GM12874 (cell line): ENCODE measurements around the gene PRKAG2.

Experiments used
- TF ChIP-seq, protein P1 (sequence below): IDR thresholded peaks from 2 replicates; pipeline ENCODE4 v1.5.1; 2011; ENCODE audit warnings: low read depth, mild to moderate bottlenecking, control low read depth, low read length, moderate library complexity; ENCODE audit not compliant: insufficient read depth

PRKAG2 gene

DNA sequence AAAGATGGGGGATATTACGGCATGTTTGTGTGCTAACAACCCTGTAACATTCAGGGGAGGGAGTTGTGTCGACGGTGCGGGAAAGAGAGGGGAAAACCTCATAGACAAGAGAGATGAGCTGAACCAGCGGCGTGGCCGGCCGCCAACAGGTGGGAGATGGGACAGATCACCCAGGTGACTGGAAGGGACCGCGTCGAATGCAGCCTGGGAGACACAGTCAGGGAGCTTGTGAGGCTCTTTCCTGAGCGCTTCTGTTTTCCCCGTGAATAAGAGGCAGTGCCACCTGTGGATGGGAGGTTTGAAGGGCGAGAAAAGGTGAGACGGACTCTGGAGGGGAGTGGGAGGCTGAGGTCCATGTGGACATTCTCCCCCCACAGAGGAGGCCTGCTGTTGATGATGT lies 9.9 kb upstream of the PRKAG2 start:
- TF ChIP-seq, protein P1, sequence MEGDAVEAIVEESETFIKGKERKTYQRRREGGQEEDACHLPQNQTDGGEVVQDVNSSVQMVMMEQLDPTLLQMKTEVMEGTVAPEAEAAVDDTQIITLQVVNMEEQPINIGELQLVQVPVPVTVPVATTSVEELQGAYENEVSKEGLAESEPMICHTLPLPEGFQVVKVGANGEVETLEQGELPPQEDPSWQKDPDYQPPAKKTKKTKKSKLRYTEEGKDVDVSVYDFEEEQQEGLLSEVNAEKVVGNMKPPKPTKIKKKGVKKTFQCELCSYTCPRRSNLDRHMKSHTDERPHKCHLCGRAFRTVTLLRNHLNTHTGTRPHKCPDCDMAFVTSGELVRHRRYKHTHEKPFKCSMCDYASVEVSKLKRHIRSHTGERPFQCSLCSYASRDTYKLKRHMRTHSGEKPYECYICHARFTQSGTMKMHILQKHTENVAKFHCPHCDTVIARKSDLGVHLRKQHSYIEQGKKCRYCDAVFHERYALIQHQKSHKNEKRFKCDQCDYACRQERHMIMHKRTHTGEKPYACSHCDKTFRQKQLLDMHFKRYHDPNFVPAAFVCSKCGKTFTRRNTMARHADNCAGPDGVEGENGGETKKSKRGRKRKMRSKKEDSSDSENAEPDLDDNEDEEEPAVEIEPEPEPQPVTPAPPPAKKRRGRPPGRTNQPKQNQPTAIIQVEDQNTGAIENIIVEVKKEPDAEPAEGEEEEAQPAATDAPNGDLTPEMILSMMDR: no peak

DNA sequence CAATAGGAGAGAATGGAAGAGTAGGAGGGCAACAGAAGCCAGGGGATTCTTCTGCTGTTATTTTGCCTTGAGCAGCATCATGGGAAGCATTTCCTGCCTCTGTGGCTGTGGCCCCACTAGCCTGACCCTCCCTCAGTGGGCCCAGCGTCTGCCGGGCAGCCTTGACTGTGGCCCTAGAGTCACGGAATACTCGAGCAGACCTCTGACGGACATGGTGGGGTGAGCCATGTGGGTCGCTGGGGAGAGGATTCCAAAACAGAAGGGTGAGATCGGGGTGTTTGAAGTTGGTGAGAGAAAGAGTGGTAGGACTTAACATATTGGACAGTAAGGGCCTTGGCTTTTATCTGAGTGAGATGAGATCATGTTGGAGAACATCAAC lies 8.3 kb upstream of the PRKAG2 start:
- TF ChIP-seq, protein P1: no peak

DNA sequence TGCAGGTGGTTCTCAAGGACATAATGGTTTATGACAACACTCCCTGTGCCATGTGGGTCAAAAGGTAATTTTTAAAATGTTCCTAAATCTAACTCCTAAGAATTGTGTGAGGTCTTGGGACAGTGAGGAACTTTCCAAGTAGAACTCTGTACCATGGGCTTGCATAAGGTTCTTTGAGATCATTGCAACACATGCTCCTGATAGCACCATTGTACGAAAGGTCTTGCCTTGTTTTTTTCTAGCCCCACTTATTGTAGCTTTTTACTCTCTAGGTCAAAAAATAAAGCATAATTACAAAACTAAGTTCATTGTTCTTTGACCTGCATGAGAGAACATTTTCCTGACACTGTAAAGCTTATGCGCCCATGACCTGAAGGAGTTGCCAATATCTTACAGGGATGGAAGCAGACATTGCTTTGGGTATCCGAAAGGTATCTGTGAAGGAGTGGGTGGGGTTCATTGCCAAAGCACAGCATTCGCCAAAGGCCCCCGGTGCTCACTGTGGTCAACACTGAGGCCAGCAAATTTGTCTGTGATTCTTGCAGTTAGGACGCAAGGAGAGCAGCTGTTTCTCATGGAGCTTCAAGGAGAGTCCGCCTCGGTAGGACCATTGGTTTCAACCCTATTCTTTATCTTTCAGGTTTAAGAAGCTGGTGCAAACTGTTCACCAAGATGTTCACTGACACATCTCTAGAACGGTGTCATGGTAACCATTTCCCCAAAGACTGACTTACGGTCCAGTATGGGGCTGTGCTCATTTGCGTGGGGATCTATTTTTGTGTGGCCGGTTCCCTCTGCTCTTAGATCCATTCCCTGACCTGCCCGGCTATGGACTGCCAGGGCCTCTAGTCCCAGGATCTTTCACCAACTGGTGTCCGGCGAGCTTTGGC lies 7.6 kb upstream of the PRKAG2 start:
- TF ChIP-seq, protein P1: no peak

DNA sequence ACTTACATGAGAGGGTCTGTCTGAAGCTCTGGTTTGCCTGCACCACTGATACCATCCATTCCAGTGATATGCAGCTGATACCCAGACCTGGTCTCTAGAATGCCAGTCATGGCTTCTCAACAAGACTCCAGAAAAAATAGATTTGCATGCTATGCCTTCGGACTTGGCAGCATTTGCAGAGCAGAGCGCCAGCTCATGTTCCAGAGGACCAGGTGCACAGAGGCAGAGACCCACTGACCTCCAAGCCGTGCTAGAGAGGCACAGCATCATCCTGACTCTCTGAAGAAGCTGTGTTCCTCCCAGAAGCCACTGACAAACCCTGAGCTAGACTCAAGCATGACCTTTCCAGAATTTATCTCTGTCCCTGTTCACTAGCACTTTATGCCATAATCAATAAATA lies 6.9 kb upstream of the PRKAG2 start:
- TF ChIP-seq, protein P1: no peak

DNA sequence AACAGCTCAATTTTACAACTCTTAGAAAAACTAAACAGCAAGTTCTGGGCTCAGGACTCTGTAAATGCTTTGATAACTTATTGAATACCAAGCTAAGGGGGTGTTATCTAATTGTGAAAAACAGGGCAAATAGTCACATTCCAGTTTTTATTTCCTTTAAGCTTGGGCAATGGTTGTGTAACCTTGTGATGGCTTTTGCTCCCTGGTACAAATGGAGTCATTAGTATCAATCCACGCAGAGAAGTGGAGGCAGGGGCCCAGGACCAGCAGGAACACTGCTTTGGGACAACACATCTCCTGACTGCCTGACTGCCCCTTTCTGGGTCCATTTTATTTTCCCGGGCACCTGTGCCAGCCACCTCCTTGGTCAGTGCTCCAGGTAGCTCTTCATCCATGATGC lies 5.8 kb upstream of the PRKAG2 start:
- TF ChIP-seq, protein P1: no peak

DNA sequence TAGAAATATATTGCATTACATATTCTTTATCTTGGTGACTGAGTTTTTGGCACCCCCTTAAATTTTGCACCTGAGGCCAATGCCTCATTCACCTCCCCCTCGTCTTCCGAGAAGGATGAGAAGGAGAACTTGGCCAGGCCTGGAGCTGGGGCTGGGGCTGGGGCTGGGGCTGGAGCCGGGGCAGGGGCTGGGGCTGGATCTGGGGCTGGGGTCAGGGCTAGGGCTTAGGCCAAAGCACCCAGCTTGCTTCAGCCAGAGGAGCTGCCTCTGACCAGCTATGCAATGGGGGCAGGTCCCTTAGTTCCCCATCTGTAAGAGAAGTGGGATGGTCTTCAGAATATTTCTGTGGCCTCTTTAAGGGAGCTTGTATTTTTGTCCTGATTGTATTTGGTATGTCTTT lies 3.8 kb upstream of the PRKAG2 start:
- TF ChIP-seq, protein P1: no peak

DNA sequence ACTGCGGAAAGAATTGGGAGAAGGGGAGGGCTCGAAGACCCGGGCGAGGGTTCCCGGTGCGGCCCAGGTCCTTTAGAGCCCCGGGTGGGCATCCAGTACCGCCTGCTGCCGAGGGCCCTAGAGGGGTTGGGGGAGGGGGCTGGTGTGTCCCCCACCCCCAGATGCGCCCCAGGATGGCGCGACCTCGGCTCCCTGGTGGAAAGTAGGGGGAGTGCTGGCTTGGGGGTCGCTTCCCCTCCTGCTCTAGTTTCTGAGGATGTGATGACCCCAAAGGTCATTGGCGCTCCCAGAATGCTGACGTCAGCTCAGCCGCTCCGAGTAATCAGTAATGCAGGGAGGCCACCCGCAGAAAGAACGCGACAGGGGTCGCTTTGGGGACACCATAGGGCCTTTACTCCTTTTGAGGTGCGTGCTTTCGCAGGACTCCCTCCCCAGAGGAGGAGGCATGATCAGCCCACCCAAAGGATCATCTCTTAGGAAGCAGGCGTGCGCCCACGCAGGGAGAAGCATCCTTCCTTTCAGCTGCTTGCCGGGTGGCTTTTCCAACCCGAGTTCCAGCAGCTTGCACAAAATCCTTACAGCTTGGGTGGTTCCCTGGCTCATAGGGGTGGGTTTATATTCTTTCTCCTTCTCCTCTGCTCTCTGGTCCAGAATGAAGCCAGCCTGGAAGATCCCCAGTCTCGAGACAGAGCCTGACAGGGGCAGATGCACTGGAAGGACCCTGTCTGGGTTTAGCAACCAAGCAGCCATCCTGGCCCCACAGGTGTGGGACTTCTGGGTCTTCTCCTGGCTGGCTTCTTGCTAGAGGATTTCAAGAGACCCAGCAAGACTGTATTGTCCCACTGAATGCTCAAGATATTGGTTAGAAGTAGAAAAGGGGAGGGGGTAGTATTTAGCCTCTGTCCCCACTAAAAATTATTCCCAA lies 1.3 kb upstream of the PRKAG2 start:
- TF ChIP-seq, protein P1: no peak
